GM23338 (cell line): ENCODE data around the gene GAB2. TPM values are rescaled to one million over a fixed set of nuclear protein-coding genes. Genes with fewer than 3 reads are reported as not detected.

ENCODE experiments used
- ATAC-seq: fragments of 200-7000 bp; cut with Tn5 transposase; 3 replicates; pipeline ENCODE4 v1.9.1; 2020
- DNase-seq: peaks from one replicate; pipeline ENCODE4 v3.0.0-alpha.2; 2015; ENCODE audit warnings: low spot score
- H2AFZ ChIP-seq: fragments of 200-600 bp; sonication (generic); 2 replicates; pipeline ENCODE4 v1.8.0; 2016; ENCODE audit warnings: antibody characterized with exemption, mild to moderate bottlenecking, moderate library complexity
- H3F3A ChIP-seq: fragments of 200-600 bp; sonication (generic); replicated peaks from 2 replicates; pipeline ENCODE4 v1.8.0; 2017; ENCODE audit warnings: antibody characterized with exemption, mixed run types, low read depth
- H3K27ac ChIP-seq: fragments of 200-600 bp; sonication (generic); 2 replicates; pipeline ENCODE4 v1.6.1; 2016; ENCODE audit warnings: low read depth
- H3K27me3 ChIP-seq: fragments of 200-600 bp; sonication (generic); 2 replicates; pipeline ENCODE4 v1.8.0; 2016; ENCODE audit warnings: mild to moderate bottlenecking, mixed run types, moderate library complexity; ENCODE audit not compliant: insufficient read depth
- H3K36me3 ChIP-seq: fragments of 200-600 bp; sonication (generic); 2 replicates; pipeline ENCODE4 v1.8.0; 2016; ENCODE audit warnings: mild to moderate bottlenecking; ENCODE audit not compliant: insufficient read depth
- H3K4me1 ChIP-seq: fragments of 200-600 bp; sonication (generic); 2 replicates; pipeline ENCODE4 v1.8.0; 2016; ENCODE audit warnings: mild to moderate bottlenecking, moderate library complexity; ENCODE audit not compliant: insufficient read depth
- H3K4me2 ChIP-seq: fragments of 200-600 bp; sonication (generic); 2 replicates; pipeline ENCODE4 v1.7.1; 2017; ENCODE audit warnings: mixed run types
- H3K4me3 ChIP-seq: fragments of 200-600 bp; sonication (generic); 2 replicates; pipeline ENCODE4 v1.6.1; 2016; ENCODE audit warnings: mixed run types
- H3K79me2 ChIP-seq: fragments of 200-600 bp; sonication (generic); replicated peaks from 2 replicates; pipeline ENCODE4 v1.8.0; 2017; ENCODE audit warnings: mild to moderate bottlenecking; ENCODE audit not compliant: insufficient read depth
- H3K9me2 ChIP-seq: fragments of 200-600 bp; sonication (generic); 2 replicates; pipeline ENCODE4 v1.8.0; 2017; ENCODE audit not compliant: insufficient read depth
- H4K20me1 ChIP-seq: fragments of 200-600 bp; sonication (generic); replicated peaks from 2 replicates; pipeline ENCODE4 v1.8.0; 2017; ENCODE audit warnings: mild to moderate bottlenecking; ENCODE audit not compliant: insufficient read depth
- H3K27ac Mint-ChIP-seq: 2 replicates; pipeline ENCODE4 v1.8.0; 2020; ENCODE audit warnings: inconsistent platforms, mild to moderate bottlenecking, moderate library complexity, mixed read lengths
- H3K27me3 Mint-ChIP-seq: 3 replicates; pipeline ENCODE4 v1.8.0; 2022; ENCODE audit warnings: low read depth, mild to moderate bottlenecking, moderate library complexity, mixed read lengths, inconsistent platforms; ENCODE audit not compliant: insufficient read depth, poor library complexity
- H3K36me3 Mint-ChIP-seq: 3 replicates; pipeline ENCODE4 v1.8.0; 2021; ENCODE audit warnings: low read depth, mild to moderate bottlenecking, inconsistent platforms, moderate library complexity, mixed read lengths
- H3K4me1 Mint-ChIP-seq: 3 replicates; pipeline ENCODE4 v1.8.0; 2020; ENCODE audit warnings: mild to moderate bottlenecking, inconsistent platforms, mixed read lengths
- H3K4me3 Mint-ChIP-seq: 3 replicates; pipeline ENCODE4 v1.8.0; 2021; ENCODE audit warnings: moderate library complexity, mild to moderate bottlenecking, inconsistent platforms, mixed read lengths
- H3K9me3 Mint-ChIP-seq: 3 replicates; pipeline ENCODE4 v1.8.0; 2020; ENCODE audit warnings: moderate library complexity, mild to moderate bottlenecking, inconsistent platforms, mixed read lengths
- CREB1 ChIP-seq: fragments of 250-450 bp; sonication (Bioruptor Pico); IDR thresholded peaks from 2 replicates; pipeline ENCODE4 v1.5.0; 2020; ENCODE audit warnings: low read depth, mild to moderate bottlenecking, moderate library complexity
- CTCF ChIP-seq, 2 experiments: fragments of 200-600 bp in 1 of 2; sonication (generic) in 1 of 2; conservative IDR thresholded peaks; 2 replicates each; pipeline versions ENCODE4 v1.5.1 to v1.6.1; 2016 to 2017; ENCODE audit warnings: antibody characterized with exemption in 2 of 2, low read depth in 2 of 2, mild to moderate bottlenecking in 2 of 2, moderate library complexity in 1 of 2
- ETS1 ChIP-seq: IDR thresholded peaks from 2 replicates; pipeline ENCODE4 v1.6.1; 2016; ENCODE audit warnings: antibody characterized with exemption
- EZH2 ChIP-seq: fragments of 200-600 bp; sonication (generic); IDR thresholded peaks from one replicate; pipeline ENCODE4 v1.8.0; 2017; ENCODE audit warnings: antibody characterized with exemption, mild to moderate bottlenecking, low read depth; ENCODE audit not compliant: unreplicated experiment
- EZH2phosphoT487 ChIP-seq: fragments of 200-600 bp; sonication (generic); IDR thresholded peaks from one replicate; pipeline ENCODE4 v1.8.1; 2018; ENCODE audit warnings: antibody characterized with exemption; ENCODE audit not compliant: unreplicated experiment
- JUNB ChIP-seq: IDR thresholded peaks from one replicate; pipeline ENCODE4 v1.6.1; 2016; ENCODE audit warnings: antibody characterized with exemption; ENCODE audit not compliant: unreplicated experiment
- NANOG ChIP-seq: IDR thresholded peaks from 2 replicates; pipeline ENCODE4 v1.6.1; 2016; ENCODE audit warnings: antibody characterized with exemption, borderline replicate concordance
- POLR2AphosphoS5 ChIP-seq: IDR thresholded peaks from 2 replicates; pipeline ENCODE4 v1.6.1; 2016; ENCODE audit warnings: antibody characterized with exemption, low read depth
- REST ChIP-seq: IDR thresholded peaks from one replicate; pipeline ENCODE4 v1.6.1; 2018; ENCODE audit warnings: antibody characterized with exemption; ENCODE audit not compliant: unreplicated experiment
- STAT1 ChIP-seq: IDR thresholded peaks from one replicate; pipeline ENCODE4 v1.6.1; 2016; ENCODE audit warnings: antibody characterized with exemption; ENCODE audit not compliant: unreplicated experiment
- ZNF114 ChIP-seq: fragments of 250-450 bp; sonication (Bioruptor Pico); IDR thresholded peaks from 2 replicates; pipeline ENCODE4 v1.5.0; 2020; ENCODE audit warnings: mild to moderate bottlenecking, moderate library complexity
- ZNF331 ChIP-seq: fragments of 250-450 bp; sonication (Bioruptor Pico); IDR thresholded peaks from 2 replicates; pipeline ENCODE4 v1.5.0; 2020; ENCODE audit warnings: low read depth, mild to moderate bottlenecking, moderate library complexity
- ZNF462 ChIP-seq: fragments of 250-450 bp; sonication (Bioruptor Pico); IDR thresholded peaks from 2 replicates; pipeline ENCODE4 v1.5.0; 2020; ENCODE audit warnings: mild to moderate bottlenecking, moderate library complexity
- polyA plus RNA-seq: library from polyadenylated mRNA; unstranded; fragments of >200 nt; fragmentation: Nextera tagmentation; extraction: Ambion mirVana; gene quantifications from 2 replicates; pipeline ENCODE4 v1.2.1, GENCODE V29; 2016
- total RNA-seq: library from RNA; depleted of rRNA; stranded (reverse); fragments of >200 nt; shearing (Covaris generic); gene quantifications from 2 replicates; pipeline ENCODE4 v1.2.3, GENCODE V29; 2014

The GAB2 gene
- total and polyA plus RNA-seq, 2 experiments from 2014 or later, result 2.0 to 10.8 TPM

GRCh38 chr11:78293536-78293935 lies 124.1 kb downstream of the GAB2 start:
- no peak for DNase-seq
- TF ChIP-seq CREB1, result no peak
- TF ChIP-seq POLR2AphosphoS5, result no peak
- TF ChIP-seq NANOG, result no peak
- no peak for TF ChIP-seq ZNF462 (CRISPR knock-in tag)
- TF ChIP-seq ETS1, result no peak
- no peak for TF ChIP-seq ZNF114 (CRISPR knock-in tag)
- TF ChIP-seq STAT1, result no peak
- no peak for TF ChIP-seq REST
- no peak for TF ChIP-seq ZNF331 (CRISPR knock-in tag)
- TF ChIP-seq EZH2phosphoT487, result no peak
- no peak for TF ChIP-seq CTCF (conservative IDR thresholded peaks at IDR 0.05; ENCODE audit: low read depth in 2 of 2)
- no peak for TF ChIP-seq JUNB
- TF ChIP-seq EZH2, result no peak

More at GRCh38 chr11:78293536-78293935, 124.1 kb downstream of the GAB2 start:
- H3K36me3 ChIP-seq, result no peaks in the 10 kb centered on the region
- no peak for ATAC-seq
- Mint-ChIP-seq H3K27me3 (no peaks in the 10 kb centered on the region), H3K9me3 (no peaks in the 10 kb centered on the region), H3K27ac (no peak overlapping the region), H3K4me3 (no peak overlapping the region), H3K36me3 (no peaks in the 10 kb centered on the region), H3K4me1 (no peaks in the 10 kb centered on the region)
- no peaks in the 10 kb centered on the region for H3K9me2 ChIP-seq
- no peaks in the 10 kb centered on the region for H3F3A ChIP-seq
- no peak overlapping the region for H3K4me3 ChIP-seq
- no peaks in the 10 kb centered on the region for H3K79me2 ChIP-seq
- H4K20me1 ChIP-seq, result no peaks in the 10 kb centered on the region
- H3K27me3 ChIP-seq, result no peaks in the 10 kb centered on the region
- H3K27ac ChIP-seq, result no peak overlapping the region
- no peaks in the 10 kb centered on the region for H3K4me1 ChIP-seq
- H3K4me2 ChIP-seq, result no peak overlapping the region
- no peak overlapping the region for H2AFZ ChIP-seq
